ENCODE results near the gene DIAPH3.

- TF ChIP-seq CTCF (conservative IDR thresholded peaks at IDR 0.05; ENCODE audit: low read depth, low read length) = no peak
- TF ChIP-seq EZH2 (IDR thresholded peaks at IDR 0.05; ENCODE audit: borderline replicate concordance, low read depth, low read length, poor library complexity, severe bottlenecking) = no peak
These were observed 373.1 kb downstream of the DIAPH3 start for GRCh38 chr13:59790626-59791025.

Measured in A673 (cell line).